HepG2 (cell line): ENCODE measurements around the gene STK31. TPM values are rescaled to one million over a fixed set of nuclear protein-coding genes. Genes with fewer than 3 reads are reported as not detected.

Source experiments
- ATAC-seq: fragments of 200-7000 bp; cut with Tn5 transposase; 3 replicates; pipeline ENCODE4 v1.9.1; 2020; ENCODE audit warnings: mild to moderate bottlenecking, moderate library complexity
- BruUV-seq: library from RNA; stranded (reverse); fragments of 400-500 nt; replicated peaks from 2 replicates; lab custom pipeline; 2021; lab: Mats Ljungman, UMichigan
- CTCF ChIA-PET: fragments of 300-600 bp; formaldehyde crosslinking; extraction: SDS; loops from one replicate; lab custom pipeline; 2021; ENCODE audit warnings: low total read pairs, inconsistent platforms, low intra/inter-chr PET ratio; lab: Yijun Ruan, JAX
- POLR2A ChIA-PET: fragments of 350-600 bp; sonication (Branson Sonifier 250); formaldehyde crosslinking; loops from one replicate; lab custom pipeline; 2020; ENCODE audit warnings: antibody characterized with exemption, inconsistent platforms; lab: Yijun Ruan, JAX
- DNase-seq: peaks from one replicate; pipeline ENCODE4 v3.0.0-alpha.2; 2015; ENCODE audit warnings: low spot score
- FAIRE-seq: peaks from 3 replicates; lab custom pipeline; 2011; peaks lifted over from hg19 to GRCh38; lab: Jason Lieb, UNC
- H2AFZ ChIP-seq: one replicate; pipeline ENCODE4 v1.6.1; 2011; ENCODE audit warnings: low read length, inconsistent platforms
- H3K27ac ChIP-seq: fragments of 300-600 bp; 3 replicates; pipeline ENCODE4 v1.8.0; 2011; ENCODE audit warnings: mixed run types, mild to moderate bottlenecking, mixed read lengths, low read length, inconsistent platforms; ENCODE audit not compliant: insufficient read depth; ENCODE audit errors: extremely low read length
- H3K27me3 ChIP-seq, 2 experiments: fragments of 200-600 bp in 1 of 2; 2 replicates in 1 of 2; 3 replicates in 1 of 2; pipeline versions ENCODE4 v1.6.0 to v1.8.0; 2011; ENCODE audit warnings: low read length in 2 of 2, mild to moderate bottlenecking in 2 of 2, moderate library complexity in 2 of 2, inconsistent platforms in 1 of 2; ENCODE audit not compliant: insufficient read depth in 2 of 2, control insufficient read depth in 1 of 2
- H3K36me3 ChIP-seq, 2 experiments: fragments of 200-600 bp in 1 of 2; replicated peaks in 1 of 2; 2 replicates in 1 of 2; 3 replicates in 1 of 2; pipeline versions ENCODE4 v1.5.1 to v1.8.0; 2011; ENCODE audit warnings: low read length in 2 of 2, inconsistent platforms in 1 of 2; ENCODE audit not compliant: insufficient read depth in 2 of 2, control insufficient read depth in 1 of 2
- H3K4me1 ChIP-seq: 2 replicates; pipeline ENCODE4 v1.5.1; 2012; ENCODE audit warnings: low read length, inconsistent platforms; ENCODE audit not compliant: insufficient read depth
- H3K4me2 ChIP-seq: 2 replicates; pipeline ENCODE4 v1.6.0; 2011; ENCODE audit warnings: low read depth, low read length, inconsistent platforms
- H3K4me3 ChIP-seq, 3 experiments: fragments of 200-600 bp in 1 of 3; sonication (generic), shearing (Covaris generic) in 1 of 3; replicated peaks in 1 of 3; 2 replicates each; pipeline ENCODE4 v1.5.1; 2011 to 2016; ENCODE audit warnings: low read length in 3 of 3, inconsistent platforms in 2 of 3, low read depth in 2 of 3, mild to moderate bottlenecking in 2 of 3, control low read depth in 1 of 3, mixed read lengths in 1 of 3; ENCODE audit not compliant: insufficient read depth in 1 of 3
- H3K79me2 ChIP-seq: one replicate; pipeline ENCODE4 v1.6.1; 2011; ENCODE audit warnings: low read length, inconsistent platforms; ENCODE audit not compliant: insufficient read depth
- H3K9ac ChIP-seq: 2 replicates; pipeline ENCODE4 v1.6.0; 2011; ENCODE audit warnings: mild to moderate bottlenecking, low read depth, low read length, inconsistent platforms; ENCODE audit not compliant: insufficient read depth
- H3K9me3 ChIP-seq: 2 replicates; pipeline ENCODE4 v1.5.1; 2012; ENCODE audit warnings: mild to moderate bottlenecking, low read length
- H4K20me1 ChIP-seq: 2 replicates; pipeline ENCODE4 v1.6.0; 2011; ENCODE audit warnings: inconsistent platforms, mild to moderate bottlenecking, low read length, moderate library complexity; ENCODE audit not compliant: insufficient read depth
- MED13 ChIP-seq: sonication (generic); formaldehyde crosslinking; IDR thresholded peaks from 2 replicates; pipeline ENCODE4 v1.5.0; 2020; ENCODE audit warnings: missing genetic modification reagents
- RFXAP ChIP-seq: sonication (generic); formaldehyde crosslinking; IDR thresholded peaks from 2 replicates; pipeline ENCODE4 v1.4.0; 2020; ENCODE audit warnings: missing genetic modification reagents, borderline replicate concordance
- THAP11 ChIP-seq: IDR thresholded peaks from 2 replicates; pipeline ENCODE4 v1.6.1; 2016; ENCODE audit warnings: missing biosample characterization, missing genetic modification reagents
- ZNF34 ChIP-seq: sonication (generic); formaldehyde crosslinking; IDR thresholded peaks from 2 replicates; pipeline ENCODE4 v1.4.0; 2020; ENCODE audit warnings: mild to moderate bottlenecking, missing genetic modification reagents, borderline replicate concordance
- WGBS: methylation state at CpG from one replicate; pipeline ENCODE4 v1.1.6; 2017; ENCODE audit warnings: low lambda C conversion rate; 5-methylcytosine and 5-hydroxymethylcytosine counted together
- in situ Hi-C: cut with HindIII; loops from 2 replicates; pipeline ENCODE4 v1.10.0; 2017; ENCODE audit warnings: low pct_unique_long_range_greater_than_20kb; ENCODE audit not compliant: extremely low pct_ligation_motif_present
- intact Hi-C: fragments of 100-400 bp; cut with micrococcal nuclease; formaldehyde crosslinking; loops from one replicate; pipeline ENCODE4 v1.10.0; 2022; ENCODE audit not compliant: unreplicated experiment
- polyA plus RNA-seq, 8 experiments: library from polyadenylated mRNA; depleted of rRNA in 3 of 8; stranded (reverse) in 7 of 8; unstranded in 1 of 8; fragments of >200 nt; fragmentation: Illumina TruSeq in 4 of 8; extraction: Trizol in 4 of 8; gene quantifications; 2 replicates each; pipeline versions ENCODE4 v1.2.1 to v1.2.3, GENCODE V29; 2011 to 2016; ENCODE audit warnings: low read depth in 4 of 8, missing spikeins in 1 of 8, mixed read lengths in 1 of 8; ENCODE audit not compliant: insufficient read depth in 1 of 8
- total RNA-seq, 5 experiments: library from RNA; depleted of rRNA; stranded (reverse); fragments of >200 nt; fragmentation: Illumina TruSeq; extraction: Trizol; gene quantifications; 2 replicates each; pipeline ENCODE4 v1.2.3, GENCODE V29; 2016; ENCODE audit warnings: low read depth in 1 of 5
- TF ChIP-seq, protein P1 (sequence below): sonication (generic); formaldehyde crosslinking; IDR thresholded peaks from 2 replicates; pipeline ENCODE4 v1.4.0; 2020; ENCODE audit warnings: missing genetic modification reagents, borderline replicate concordance
- TF ChIP-seq, protein P2 (sequence below): sonication (generic); formaldehyde crosslinking; IDR thresholded peaks from 2 replicates; pipeline ENCODE4 v1.8.0; 2023; ENCODE audit warnings: mild to moderate bottlenecking, missing genetic modification reagents
- TF ChIP-seq, protein P3 (sequence below): sonication (generic); formaldehyde crosslinking; IDR thresholded peaks from 2 replicates; pipeline ENCODE4 v1.5.1; 2020; ENCODE audit warnings: mild to moderate bottlenecking, missing genetic modification reagents, borderline replicate concordance
- TF ChIP-seq, protein P4 (sequence below): sonication (generic); formaldehyde crosslinking; IDR thresholded peaks from 2 replicates; pipeline ENCODE4 v1.5.0; 2020; ENCODE audit warnings: missing genetic modification reagents
- TF ChIP-seq, protein P5 (sequence below): fragments of 450-650 bp; IDR thresholded peaks from 2 replicates; pipeline ENCODE4 v1.6.1; 2016

STK31 gene
- total and polyA plus RNA-seq, 2 of the 13 experiments (the other 11 are each of a cell fraction or from before 2014, with no cell fraction given): not detected

DNA sequence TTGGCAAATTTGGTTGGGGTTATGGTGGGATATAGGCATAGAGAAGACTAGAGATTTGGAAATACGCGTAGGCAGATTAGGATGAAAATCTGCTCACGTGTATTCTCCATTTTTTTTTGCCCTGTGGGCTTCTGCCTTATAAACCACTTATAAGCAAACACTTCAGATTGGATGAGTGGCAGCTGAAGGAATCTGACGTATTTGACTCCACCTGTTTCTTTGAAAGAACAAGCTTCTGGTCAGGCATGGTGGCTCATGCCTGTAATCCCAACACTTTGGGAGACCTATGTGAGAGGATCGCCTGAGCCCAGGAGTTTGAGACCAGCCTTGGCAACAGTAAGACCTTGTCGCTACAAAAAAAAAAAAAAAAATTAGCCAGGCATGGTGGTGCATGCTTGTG lies 5.1 kb downstream of the STK31 start (continued):
- TF ChIP-seq, protein P1, sequence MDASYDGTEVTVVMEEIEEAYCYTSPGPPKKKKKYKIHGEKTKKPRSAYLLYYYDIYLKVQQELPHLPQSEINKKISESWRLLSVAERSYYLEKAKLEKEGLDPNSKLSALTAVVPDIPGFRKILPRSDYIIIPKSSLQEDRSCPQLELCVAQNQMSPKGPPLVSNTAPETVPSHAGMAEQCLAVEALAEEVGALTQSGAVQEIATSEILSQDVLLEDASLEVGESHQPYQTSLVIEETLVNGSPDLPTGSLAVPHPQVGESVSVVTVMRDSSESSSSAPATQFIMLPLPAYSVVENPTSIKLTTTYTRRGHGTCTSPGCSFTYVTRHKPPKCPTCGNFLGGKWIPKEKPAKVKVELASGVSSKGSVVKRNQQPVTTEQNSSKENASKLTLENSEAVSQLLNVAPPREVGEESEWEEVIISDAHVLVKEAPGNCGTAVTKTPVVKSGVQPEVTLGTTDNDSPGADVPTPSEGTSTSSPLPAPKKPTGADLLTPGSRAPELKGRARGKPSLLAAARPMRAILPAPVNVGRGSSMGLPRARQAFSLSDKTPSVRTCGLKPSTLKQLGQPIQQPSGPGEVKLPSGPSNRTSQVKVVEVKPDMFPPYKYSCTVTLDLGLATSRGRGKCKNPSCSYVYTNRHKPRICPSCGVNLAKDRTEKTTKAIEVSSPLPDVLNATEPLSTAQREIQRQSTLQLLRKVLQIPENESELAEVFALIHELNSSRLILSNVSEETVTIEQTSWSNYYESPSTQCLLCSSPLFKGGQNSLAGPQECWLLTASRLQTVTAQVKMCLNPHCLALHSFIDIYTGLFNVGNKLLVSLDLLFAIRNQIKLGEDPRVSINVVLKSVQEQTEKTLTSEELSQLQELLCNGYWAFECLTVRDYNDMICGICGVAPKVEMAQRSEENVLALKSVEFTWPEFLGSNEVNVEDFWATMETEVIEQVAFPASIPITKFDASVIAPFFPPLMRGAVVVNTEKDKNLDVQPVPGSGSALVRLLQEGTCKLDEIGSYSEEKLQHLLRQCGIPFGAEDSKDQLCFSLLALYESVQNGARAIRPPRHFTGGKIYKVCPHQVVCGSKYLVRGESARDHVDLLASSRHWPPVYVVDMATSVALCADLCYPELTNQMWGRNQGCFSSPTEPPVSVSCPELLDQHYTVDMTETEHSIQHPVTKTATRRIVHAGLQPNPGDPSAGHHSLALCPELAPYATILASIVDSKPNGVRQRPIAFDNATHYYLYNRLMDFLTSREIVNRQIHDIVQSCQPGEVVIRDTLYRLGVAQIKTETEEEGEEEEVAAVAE: no peak
- TF ChIP-seq RFXAP (CRISPR knock-in tag): no peak
- TF ChIP-seq, protein P2, sequence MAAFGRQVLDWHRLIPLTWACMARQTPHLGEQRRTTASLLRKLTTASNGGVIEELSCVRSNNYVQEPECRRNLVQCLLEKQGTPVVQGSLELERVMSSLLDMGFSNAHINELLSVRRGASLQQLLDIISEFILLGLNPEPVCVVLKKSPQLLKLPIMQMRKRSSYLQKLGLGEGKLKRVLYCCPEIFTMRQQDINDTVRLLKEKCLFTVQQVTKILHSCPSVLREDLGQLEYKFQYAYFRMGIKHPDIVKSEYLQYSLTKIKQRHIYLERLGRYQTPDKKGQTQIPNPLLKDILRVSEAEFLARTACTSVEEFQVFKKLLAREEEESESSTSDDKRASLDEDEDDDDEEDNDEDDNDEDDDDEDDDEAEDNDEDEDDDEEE: no peak
- TF ChIP-seq, protein P3, sequence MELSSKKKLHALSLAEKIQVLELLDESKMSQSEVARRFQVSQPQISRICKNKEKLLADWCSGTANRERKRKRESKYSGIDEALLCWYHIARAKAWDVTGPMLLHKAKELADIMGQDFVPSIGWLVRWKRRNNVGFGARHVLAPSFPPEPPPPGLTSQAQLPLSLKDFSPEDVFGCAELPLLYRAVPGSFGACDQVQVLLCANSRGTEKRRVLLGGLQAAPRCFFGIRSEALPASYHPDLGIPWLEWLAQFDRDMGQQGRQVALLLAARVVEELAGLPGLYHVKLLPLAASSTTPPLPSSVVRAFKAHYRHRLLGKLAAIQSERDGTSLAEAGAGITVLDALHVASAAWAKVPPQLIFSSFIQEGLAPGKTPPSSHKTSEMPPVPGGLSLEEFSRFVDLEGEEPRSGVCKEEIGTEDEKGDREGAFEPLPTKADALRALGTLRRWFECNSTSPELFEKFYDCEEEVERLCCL (CRISPR knock-in tag): no peak

DNA sequence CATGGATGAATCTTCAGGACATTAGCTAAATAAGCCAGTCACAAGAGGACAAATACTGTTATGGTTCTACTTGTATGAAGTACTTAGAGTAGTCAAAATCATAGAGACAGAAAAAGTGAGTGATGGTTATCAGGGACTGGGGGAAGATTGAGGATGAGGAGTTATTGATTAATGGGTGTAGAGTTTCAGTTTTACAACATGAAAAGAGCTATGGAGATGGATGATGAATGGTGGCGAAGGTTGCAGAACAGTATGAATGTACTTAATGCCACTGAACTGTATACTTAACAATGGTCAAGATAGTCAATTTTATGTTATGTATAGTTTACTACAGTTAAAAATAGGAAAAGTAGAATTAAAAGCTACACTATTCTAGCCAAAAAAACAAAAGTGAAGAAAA lies 7.8 kb downstream of the STK31 start:
- ChIA-PET CTCF (no interaction called here), POLR2A (no interaction called here)
- Histone ChIP-seq H3K27me3 (no peaks in the 10 kb centered on the region; a peak in 1 of 5 replicates), H3K9me3 (no peaks in the 10 kb centered on the region), H3K4me1 (no peaks in the 10 kb centered on the region), H3K9ac (no peak overlapping the region), H4K20me1 (no peaks in the 10 kb centered on the region), H3K27ac (no peak overlapping the region), H3K4me3 (no peak overlapping the region), H3K79me2 (no peaks in the 10 kb centered on the region), H3K4me2 (no peak overlapping the region), H2AFZ (no peak overlapping the region), H3K36me3 (no peaks in the 10 kb centered on the region)
- FAIRE-seq: no peak
- WGBS: 14% methylated on average over 1 of the region's 1 CpG
- ATAC-seq: no peak
- intact Hi-C loops: no loop called here
- no TSS peak for BruUV-seq
- in situ Hi-C loops: loop anchor here (25.0 kb wide), 1 partner anchor 455 kb away; no protein-coding TSS in a partner anchor
- no peak for DNase-seq
- no peak for TF ChIP-seq THAP11
- no peak for TF ChIP-seq ZNF34 (CRISPR knock-in tag)
- no peak for TF ChIP-seq MED13 (CRISPR knock-in tag)
- TF ChIP-seq, protein P4, sequence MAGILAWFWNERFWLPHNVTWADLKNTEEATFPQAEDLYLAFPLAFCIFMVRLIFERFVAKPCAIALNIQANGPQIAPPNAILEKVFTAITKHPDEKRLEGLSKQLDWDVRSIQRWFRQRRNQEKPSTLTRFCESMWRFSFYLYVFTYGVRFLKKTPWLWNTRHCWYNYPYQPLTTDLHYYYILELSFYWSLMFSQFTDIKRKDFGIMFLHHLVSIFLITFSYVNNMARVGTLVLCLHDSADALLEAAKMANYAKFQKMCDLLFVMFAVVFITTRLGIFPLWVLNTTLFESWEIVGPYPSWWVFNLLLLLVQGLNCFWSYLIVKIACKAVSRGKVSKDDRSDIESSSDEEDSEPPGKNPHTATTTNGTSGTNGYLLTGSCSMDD (CRISPR knock-in tag): no peak
- TF ChIP-seq, protein P5, sequence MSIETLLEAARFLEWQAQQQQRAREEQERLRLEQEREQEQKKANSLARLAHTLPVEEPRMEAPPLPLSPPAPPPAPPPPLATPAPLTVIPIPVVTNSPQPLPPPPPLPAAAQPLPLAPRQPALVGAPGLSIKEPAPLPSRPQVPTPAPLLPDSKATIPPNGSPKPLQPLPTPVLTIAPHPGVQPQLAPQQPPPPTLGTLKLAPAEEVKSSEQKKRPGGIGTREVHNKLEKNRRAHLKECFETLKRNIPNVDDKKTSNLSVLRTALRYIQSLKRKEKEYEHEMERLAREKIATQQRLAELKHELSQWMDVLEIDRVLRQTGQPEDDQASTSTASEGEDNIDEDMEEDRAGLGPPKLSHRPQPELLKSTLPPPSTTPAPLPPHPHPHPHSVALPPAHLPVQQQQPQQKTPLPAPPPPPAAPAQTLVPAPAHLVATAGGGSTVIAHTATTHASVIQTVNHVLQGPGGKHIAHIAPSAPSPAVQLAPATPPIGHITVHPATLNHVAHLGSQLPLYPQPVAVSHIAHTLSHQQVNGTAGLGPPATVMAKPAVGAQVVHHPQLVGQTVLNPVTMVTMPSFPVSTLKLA: no peak
